B cell (primary cell): ENCODE data around the gene LPXN.

Source experiments
- EZH2 ChIP-seq: IDR thresholded peaks from 2 replicates; pipeline ENCODE4 v1.6.1; 2012; ENCODE audit warnings: borderline replicate concordance, low read depth, mild to moderate bottlenecking, moderate library complexity, low read length; ENCODE audit not compliant: insufficient read depth, poor library complexity, severe bottlenecking
- TF ChIP-seq, protein P1 (sequence below): fragments of 200-600 bp; IDR thresholded peaks from one replicate; pipeline ENCODE4 v1.8.0; 2022; ENCODE audit warnings: antibody characterized with exemption, mild to moderate bottlenecking

GRCh38 chr11:58508005-58508404 lies 67.7 kb downstream of the LPXN start, which contains the start of gene OR5B21:
- TF ChIP-seq, protein P1, sequence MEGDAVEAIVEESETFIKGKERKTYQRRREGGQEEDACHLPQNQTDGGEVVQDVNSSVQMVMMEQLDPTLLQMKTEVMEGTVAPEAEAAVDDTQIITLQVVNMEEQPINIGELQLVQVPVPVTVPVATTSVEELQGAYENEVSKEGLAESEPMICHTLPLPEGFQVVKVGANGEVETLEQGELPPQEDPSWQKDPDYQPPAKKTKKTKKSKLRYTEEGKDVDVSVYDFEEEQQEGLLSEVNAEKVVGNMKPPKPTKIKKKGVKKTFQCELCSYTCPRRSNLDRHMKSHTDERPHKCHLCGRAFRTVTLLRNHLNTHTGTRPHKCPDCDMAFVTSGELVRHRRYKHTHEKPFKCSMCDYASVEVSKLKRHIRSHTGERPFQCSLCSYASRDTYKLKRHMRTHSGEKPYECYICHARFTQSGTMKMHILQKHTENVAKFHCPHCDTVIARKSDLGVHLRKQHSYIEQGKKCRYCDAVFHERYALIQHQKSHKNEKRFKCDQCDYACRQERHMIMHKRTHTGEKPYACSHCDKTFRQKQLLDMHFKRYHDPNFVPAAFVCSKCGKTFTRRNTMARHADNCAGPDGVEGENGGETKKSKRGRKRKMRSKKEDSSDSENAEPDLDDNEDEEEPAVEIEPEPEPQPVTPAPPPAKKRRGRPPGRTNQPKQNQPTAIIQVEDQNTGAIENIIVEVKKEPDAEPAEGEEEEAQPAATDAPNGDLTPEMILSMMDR = no peak
- no peak for TF ChIP-seq EZH2
